Measurements from ENCODE around the gene BLNK.

GRCh38 chr10:96319754-96320474, 48.5 kb upstream of the BLNK start:
- TF ChIP-seq, protein P1, sequence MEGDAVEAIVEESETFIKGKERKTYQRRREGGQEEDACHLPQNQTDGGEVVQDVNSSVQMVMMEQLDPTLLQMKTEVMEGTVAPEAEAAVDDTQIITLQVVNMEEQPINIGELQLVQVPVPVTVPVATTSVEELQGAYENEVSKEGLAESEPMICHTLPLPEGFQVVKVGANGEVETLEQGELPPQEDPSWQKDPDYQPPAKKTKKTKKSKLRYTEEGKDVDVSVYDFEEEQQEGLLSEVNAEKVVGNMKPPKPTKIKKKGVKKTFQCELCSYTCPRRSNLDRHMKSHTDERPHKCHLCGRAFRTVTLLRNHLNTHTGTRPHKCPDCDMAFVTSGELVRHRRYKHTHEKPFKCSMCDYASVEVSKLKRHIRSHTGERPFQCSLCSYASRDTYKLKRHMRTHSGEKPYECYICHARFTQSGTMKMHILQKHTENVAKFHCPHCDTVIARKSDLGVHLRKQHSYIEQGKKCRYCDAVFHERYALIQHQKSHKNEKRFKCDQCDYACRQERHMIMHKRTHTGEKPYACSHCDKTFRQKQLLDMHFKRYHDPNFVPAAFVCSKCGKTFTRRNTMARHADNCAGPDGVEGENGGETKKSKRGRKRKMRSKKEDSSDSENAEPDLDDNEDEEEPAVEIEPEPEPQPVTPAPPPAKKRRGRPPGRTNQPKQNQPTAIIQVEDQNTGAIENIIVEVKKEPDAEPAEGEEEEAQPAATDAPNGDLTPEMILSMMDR (conservative IDR thresholded peaks at IDR 0.05; ENCODE audit: low read depth in 2 of 2), result no peak
- TF ChIP-seq EZH2 (IDR thresholded peaks at IDR 0.05; ENCODE audit: low read depth, unreplicated experiment) (no peak), POLR2AphosphoS5 (IDR thresholded peaks at IDR 0.05; ENCODE audit: low read depth) (no peak), EZH2phosphoT487 (IDR thresholded peaks at IDR 0.05; ENCODE audit: unreplicated experiment) (no peak)
